ENCODE data around the gene CDH8. TPM values are rescaled to one million over a fixed set of nuclear protein-coding genes. Genes with fewer than 3 reads are reported as not detected.

Gene CDH8
- total RNA-seq, 1 experiment from 2014 or later, result 2.5 TPM

DNA sequence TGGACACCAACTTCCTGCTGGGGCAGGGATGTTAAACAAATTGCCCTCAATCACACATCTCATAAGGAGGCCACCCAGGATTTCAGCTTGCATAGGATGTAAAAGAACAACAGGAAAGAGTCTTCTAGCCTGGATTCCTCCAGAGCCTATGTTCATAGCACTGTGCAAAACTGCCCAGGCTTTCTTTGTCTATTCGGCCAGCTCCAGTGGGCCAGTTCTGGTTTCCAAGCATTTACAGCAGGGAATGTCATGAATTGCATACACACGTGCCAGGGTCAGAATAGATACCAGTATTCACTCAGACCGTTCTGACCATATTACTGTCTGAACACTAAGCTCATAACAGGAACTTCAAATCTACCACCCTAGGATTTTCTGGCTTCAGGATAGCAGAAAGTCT lies 273.2 kb downstream of the CDH8 start:
- Histone ChIP-seq H3K27ac (ENCODE audit: low read depth, low read length) (no peak overlapping the region), H3K9me3 (ENCODE audit: control insufficient read depth in 1 of 2, insufficient read depth in 1 of 2, low read depth in 1 of 2, low read length in 2 of 2) (peaks cover 0 to 13% of the 10 kb centered on the region in 2 experiments; a peak in 2 of 4 replicates), H3K9ac (ENCODE audit: low read length) (no peak overlapping the region), H3K4me2 (ENCODE audit: low read length) (no peak overlapping the region), H3K36me3 (ENCODE audit: control insufficient read depth in 1 of 2, insufficient read depth in 2 of 2, low read length in 2 of 2) (no peaks in the 10 kb centered on the region), H3K9me2 (ENCODE audit: insufficient read depth) (no peaks in the 10 kb centered on the region), H2AFZ (ENCODE audit: low read depth, low read length, poor library complexity, severe bottlenecking) (no peak overlapping the region), H3K27me3 (ENCODE audit: insufficient read depth, low read length) (no peaks in the 10 kb centered on the region), H3K4me1 (ENCODE audit: control insufficient read depth in 1 of 2, insufficient read depth in 2 of 2, low read length in 2 of 2) (no peaks in the 10 kb centered on the region), H3K79me2 (ENCODE audit: insufficient read depth, low read length) (no peaks in the 10 kb centered on the region), H4K20me1 (ENCODE audit: insufficient read depth) (no peaks in the 10 kb centered on the region), H3K4me3 (replicated peaks in 1 of 2; ENCODE audit: low read depth in 1 of 2, low read length in 2 of 2) (no peak overlapping the region)
- TF ChIP-seq EZH2phosphoT487 (IDR thresholded peaks at IDR 0.05; ENCODE audit: borderline replicate concordance), result no peak
- TF ChIP-seq POLR2AphosphoS5 (IDR thresholded peaks at IDR 0.05; ENCODE audit: low read depth, low read length), result no peak
- TF ChIP-seq EGR1 (IDR thresholded peaks at IDR 0.05; ENCODE audit: low read depth), result no peak
- TF ChIP-seq SIN3A (IDR thresholded peaks at IDR 0.05; ENCODE audit: low read depth), result no peak
- TF ChIP-seq ZNF274 (IDR thresholded peaks at IDR 0.05; ENCODE audit: low read depth, low read length), result no peak
- TF ChIP-seq SP1 (IDR thresholded peaks at IDR 0.05; ENCODE audit: low read depth), result no peak
- POLR2A ChIA-PET, result no interaction called here
- CTCF ChIA-PET, result no interaction called here
- RAD21 ChIA-PET (ENCODE audit: low non-redundant PET in 1 of 2, low total read pairs in 2 of 2, uncharacterized antibody in 2 of 2, unreplicated experiment in 2 of 2), result no interaction called here
- no TSS peak for BruUV-seq (replicated peaks)
- ATAC-seq (no peak), DNase-seq (ENCODE audit: low read depth, low spot score) (no peak)
- intact Hi-C loops (cut with micrococcal nuclease), result no loop called here

DNA sequence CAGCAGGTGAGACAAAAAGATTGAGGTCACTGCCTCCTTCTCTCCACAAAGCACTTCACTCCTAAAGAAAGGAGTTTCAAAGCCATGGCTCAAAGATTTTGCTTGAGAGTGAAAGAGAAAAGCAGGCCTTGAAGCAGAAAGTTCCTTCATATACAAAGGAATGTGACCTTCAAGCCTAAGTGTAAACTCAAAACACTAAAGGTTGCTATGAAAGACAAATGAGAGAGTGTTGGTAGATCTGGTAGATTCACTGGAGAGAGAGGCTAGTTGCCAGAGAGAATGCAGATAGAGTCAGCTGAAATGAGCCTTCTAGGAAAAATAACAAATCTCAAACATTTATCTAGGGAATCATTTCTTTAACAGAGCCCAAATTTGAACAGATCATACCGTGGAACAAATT lies 305.2 kb downstream of the CDH8 start:
- H3K9me2 ChIP-seq (ENCODE audit: insufficient read depth), result no peaks in the 10 kb centered on the region
- no peak for ATAC-seq
- no peak overlapping the region for H3K27ac ChIP-seq (ENCODE audit: low read depth, low read length)
- TF ChIP-seq TCF7L2 (IDR thresholded peaks at IDR 0.05; ENCODE audit: borderline replicate concordance, extremely low read depth, insufficient read depth, insufficient read length) (no peak), JUND (IDR thresholded peaks at IDR 0.05) (no peak), POLR2A (IDR thresholded peaks at IDR 0.05; ENCODE audit: borderline replicate concordance, extremely low read depth, insufficient read depth, insufficient read length) (no peak), POLR2AphosphoS5 (IDR thresholded peaks at IDR 0.05; ENCODE audit: low read depth, low read length) (no peak), FOSL1 (IDR thresholded peaks at IDR 0.05; ENCODE audit: low read depth) (no peak), CBX3 (IDR thresholded peaks at IDR 0.05; ENCODE audit: low read depth) (no peak), RAD21 (IDR thresholded peaks at IDR 0.05; ENCODE audit: low read depth) (no peak), ZNF274 (IDR thresholded peaks at IDR 0.05; ENCODE audit: low read depth, low read length) (no peak), EZH2 (IDR thresholded peaks at IDR 0.05) (no peak)
- TF ChIP-seq, protein P1, sequence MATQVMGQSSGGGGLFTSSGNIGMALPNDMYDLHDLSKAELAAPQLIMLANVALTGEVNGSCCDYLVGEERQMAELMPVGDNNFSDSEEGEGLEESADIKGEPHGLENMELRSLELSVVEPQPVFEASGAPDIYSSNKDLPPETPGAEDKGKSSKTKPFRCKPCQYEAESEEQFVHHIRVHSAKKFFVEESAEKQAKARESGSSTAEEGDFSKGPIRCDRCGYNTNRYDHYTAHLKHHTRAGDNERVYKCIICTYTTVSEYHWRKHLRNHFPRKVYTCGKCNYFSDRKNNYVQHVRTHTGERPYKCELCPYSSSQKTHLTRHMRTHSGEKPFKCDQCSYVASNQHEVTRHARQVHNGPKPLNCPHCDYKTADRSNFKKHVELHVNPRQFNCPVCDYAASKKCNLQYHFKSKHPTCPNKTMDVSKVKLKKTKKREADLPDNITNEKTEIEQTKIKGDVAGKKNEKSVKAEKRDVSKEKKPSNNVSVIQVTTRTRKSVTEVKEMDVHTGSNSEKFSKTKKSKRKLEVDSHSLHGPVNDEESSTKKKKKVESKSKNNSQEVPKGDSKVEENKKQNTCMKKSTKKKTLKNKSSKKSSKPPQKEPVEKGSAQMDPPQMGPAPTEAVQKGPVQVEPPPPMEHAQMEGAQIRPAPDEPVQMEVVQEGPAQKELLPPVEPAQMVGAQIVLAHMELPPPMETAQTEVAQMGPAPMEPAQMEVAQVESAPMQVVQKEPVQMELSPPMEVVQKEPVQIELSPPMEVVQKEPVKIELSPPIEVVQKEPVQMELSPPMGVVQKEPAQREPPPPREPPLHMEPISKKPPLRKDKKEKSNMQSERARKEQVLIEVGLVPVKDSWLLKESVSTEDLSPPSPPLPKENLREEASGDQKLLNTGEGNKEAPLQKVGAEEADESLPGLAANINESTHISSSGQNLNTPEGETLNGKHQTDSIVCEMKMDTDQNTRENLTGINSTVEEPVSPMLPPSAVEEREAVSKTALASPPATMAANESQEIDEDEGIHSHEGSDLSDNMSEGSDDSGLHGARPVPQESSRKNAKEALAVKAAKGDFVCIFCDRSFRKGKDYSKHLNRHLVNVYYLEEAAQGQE (IDR thresholded peaks at IDR 0.05; ENCODE audit: low read depth), result no peak
- TF ChIP-seq, protein P2, sequence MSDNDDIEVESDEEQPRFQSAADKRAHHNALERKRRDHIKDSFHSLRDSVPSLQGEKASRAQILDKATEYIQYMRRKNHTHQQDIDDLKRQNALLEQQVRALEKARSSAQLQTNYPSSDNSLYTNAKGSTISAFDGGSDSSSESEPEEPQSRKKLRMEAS (IDR thresholded peaks at IDR 0.05), result no peak
- TF ChIP-seq, protein P3, sequence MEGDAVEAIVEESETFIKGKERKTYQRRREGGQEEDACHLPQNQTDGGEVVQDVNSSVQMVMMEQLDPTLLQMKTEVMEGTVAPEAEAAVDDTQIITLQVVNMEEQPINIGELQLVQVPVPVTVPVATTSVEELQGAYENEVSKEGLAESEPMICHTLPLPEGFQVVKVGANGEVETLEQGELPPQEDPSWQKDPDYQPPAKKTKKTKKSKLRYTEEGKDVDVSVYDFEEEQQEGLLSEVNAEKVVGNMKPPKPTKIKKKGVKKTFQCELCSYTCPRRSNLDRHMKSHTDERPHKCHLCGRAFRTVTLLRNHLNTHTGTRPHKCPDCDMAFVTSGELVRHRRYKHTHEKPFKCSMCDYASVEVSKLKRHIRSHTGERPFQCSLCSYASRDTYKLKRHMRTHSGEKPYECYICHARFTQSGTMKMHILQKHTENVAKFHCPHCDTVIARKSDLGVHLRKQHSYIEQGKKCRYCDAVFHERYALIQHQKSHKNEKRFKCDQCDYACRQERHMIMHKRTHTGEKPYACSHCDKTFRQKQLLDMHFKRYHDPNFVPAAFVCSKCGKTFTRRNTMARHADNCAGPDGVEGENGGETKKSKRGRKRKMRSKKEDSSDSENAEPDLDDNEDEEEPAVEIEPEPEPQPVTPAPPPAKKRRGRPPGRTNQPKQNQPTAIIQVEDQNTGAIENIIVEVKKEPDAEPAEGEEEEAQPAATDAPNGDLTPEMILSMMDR (IDR thresholded peaks at IDR 0.05 in 2 of 3, conservative IDR thresholded peaks at IDR 0.05 in 1 of 3; ENCODE audit: borderline replicate concordance in 1 of 3, insufficient read depth in 1 of 3, low read depth in 2 of 3, low read length in 2 of 3), result no peak
- H3K4me3 ChIP-seq (replicated peaks in 1 of 2; ENCODE audit: low read depth in 1 of 2, low read length in 2 of 2), result no peak overlapping the region
- peaks cover 11 to 20% of the 10 kb centered on the region in 2 experiments; a peak in 2 of 4 replicates for H3K9me3 ChIP-seq (ENCODE audit: control insufficient read depth in 1 of 2, insufficient read depth in 1 of 2, low read depth in 1 of 2, low read length in 2 of 2)
- RAD21 ChIA-PET (ENCODE audit: low non-redundant PET in 1 of 2, low total read pairs in 2 of 2, uncharacterized antibody in 2 of 2, unreplicated experiment in 2 of 2), result no interaction called here
- H3K4me1 ChIP-seq (ENCODE audit: control insufficient read depth in 1 of 2, insufficient read depth in 2 of 2, low read length in 2 of 2), result no peaks in the 10 kb centered on the region
- H4K20me1 ChIP-seq (ENCODE audit: insufficient read depth), result no peaks in the 10 kb centered on the region
- no peaks in the 10 kb centered on the region for H3K79me2 ChIP-seq (ENCODE audit: insufficient read depth, low read length)
- H2AFZ ChIP-seq (ENCODE audit: low read depth, low read length, poor library complexity, severe bottlenecking), result no peak overlapping the region
- H3K36me3 ChIP-seq (ENCODE audit: control insufficient read depth in 1 of 2, insufficient read depth in 2 of 2, low read length in 2 of 2), result no peaks in the 10 kb centered on the region
- DNase-seq (ENCODE audit: low read depth, low spot score), result no peak
- no peak overlapping the region for H3K9ac ChIP-seq (ENCODE audit: low read length)
- no TSS peak for BruUV-seq (replicated peaks)
- no peak overlapping the region for H3K4me2 ChIP-seq (ENCODE audit: low read length)
- POLR2A ChIA-PET, result no interaction called here
- no peaks in the 10 kb centered on the region for H3K27me3 ChIP-seq (ENCODE audit: insufficient read depth, low read length)
- CTCF ChIA-PET, result no interaction called here
- intact Hi-C loops (cut with micrococcal nuclease), result no loop called here
